GM18858 (cell line): Measurements from ENCODE around the gene PRCD.

Source experiments
- ATAC-seq: cut with Tn5 transposase; IDR thresholded peaks from one replicate; pipeline ENCODE4 v1.9.1; 2021; ENCODE audit not compliant: unreplicated experiment

The PRCD gene

DNA sequence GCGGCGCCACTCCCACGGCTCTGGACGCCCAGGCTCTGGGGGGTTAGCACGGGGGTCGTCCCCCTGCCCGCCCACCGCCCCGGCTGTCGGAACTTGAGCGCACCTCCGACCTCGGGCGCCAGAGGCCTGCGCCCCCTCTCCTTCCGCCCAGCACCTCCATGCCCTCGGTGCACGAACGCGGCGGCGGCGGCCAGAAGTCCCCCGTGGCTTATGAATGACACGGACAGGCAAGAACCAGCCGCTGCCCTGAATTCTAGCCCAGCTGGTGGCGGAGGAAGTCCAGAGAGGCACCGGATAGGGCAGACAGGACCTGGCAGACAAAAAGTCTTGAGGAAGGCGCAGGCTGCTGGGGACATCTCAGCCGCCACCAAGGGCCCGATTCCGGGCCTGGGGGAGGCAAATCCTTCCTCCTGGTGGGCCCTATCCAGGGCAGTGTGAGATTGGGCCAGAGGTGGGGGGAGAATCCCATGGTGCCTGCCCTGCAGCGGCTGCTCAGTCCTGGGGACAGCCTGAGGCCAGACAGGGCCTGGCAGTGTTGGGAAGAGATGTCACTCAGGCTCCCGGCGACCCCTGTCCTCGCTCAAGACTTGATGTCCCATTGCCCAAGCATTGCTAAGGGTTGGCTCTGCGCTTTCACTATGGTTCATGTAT, 1.4 kb upstream of the PRCD start:
- no peak for ATAC-seq

DNA sequence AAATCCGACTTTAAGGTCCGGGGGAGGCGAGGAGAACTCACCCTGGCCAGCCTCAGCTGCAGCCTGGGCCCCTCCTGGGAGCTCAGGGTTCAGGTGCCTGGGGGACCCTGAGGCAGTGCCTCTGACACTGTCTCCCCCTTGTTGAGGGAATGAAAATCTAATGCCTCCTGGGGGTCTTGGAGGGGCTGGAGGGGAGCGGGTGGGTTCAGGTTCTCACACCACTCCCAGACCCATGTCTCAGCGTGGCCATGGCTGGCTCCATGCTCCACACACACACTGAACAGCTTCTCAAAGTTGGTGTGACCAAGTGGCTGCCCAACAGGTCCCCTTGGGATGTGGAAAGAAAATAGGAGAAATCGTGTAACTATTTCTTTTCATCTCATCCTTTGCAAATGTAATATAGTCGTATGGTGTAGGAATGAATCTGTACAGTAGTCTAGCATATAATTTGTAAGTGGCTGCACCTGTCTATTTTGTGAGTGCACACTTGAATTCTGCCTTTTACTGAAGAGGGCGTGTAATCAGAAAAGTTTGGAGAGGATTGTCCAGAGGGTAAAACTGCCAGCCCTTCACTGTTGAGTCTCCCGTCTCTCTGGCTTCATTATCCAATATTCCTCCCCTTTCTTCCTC, 788 bp upstream of the PRCD start:
- no peak for ATAC-seq

DNA sequence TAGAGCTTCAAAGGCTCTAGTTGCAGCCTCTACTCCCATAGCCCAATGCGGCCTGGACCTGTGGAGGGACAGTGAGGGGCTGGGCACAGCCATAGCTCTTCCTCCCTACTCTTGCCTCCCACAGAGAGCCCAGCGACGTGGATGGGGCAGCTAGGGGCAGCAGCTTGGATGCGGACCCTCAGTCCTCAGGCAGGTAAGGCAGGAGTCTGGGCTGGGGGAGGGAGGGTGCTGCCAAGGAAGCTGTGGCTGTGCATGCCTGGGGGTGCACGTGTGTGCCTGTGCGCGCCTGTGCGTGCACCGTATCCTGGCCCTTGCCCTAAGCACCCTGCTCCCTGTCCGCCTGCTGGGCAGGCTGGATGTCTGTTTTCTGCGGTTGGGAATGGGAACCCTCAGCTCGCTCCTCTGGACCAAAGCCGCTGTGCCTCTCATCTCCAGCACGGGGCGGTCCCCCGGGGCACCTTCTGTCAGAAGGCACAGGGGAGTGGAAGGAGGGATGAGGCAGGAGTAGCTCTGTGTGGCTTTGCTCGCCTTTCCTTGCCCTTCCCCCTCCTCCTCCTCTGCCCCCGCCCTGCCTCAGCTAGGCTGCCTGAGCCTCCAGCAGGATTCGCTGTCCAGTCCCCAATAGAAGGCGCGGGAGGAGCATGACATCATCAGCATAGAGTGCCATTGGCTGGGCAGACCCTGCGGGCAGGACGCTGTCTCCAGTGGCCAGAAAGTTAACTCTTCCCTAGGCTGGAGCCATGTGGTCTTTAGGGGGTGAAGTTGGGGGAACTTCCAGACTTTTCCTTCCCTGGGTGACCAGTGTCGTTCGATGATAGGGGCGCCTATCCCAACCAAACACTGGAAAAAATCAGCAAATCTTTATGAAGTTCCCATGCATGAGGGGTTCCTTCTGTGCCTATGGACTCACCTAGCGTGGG, 797 bp downstream of the PRCD start:
- ATAC-seq: no peak

DNA sequence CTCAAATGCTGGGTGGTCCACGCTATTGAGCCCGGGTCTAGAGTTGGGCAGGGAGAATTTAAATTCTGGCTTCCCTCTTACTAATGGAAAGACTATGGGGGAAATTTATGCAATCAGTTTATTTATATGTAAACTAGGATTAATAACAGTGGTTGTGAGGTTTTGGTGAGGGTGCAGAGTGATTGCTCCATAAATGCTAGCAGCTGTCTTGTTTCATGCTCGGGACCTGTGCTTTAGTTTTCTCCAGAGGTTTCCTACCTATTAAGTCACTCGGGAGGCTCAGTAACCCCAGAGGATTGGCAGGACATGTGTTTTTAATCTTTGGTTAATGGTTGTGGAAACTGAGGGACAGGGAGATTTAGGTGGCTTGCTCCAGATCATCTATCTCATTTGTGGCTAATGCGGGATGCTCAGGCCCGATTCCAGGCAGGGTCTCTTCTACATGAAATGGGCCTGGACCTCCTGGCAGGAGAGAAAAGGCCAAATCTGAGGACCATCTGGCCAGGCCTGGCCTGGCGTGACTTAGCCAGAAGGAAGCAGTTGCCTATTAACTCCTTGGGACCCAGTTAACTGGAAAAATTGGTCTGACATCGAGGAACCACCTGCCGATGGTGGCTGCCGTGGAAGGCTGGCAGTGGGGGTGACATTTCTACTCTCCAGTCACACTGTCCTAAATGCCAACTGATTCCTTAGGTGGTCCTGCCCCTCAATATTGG, 2.1 kb downstream of the PRCD start:
- ATAC-seq: no peak

DNA sequence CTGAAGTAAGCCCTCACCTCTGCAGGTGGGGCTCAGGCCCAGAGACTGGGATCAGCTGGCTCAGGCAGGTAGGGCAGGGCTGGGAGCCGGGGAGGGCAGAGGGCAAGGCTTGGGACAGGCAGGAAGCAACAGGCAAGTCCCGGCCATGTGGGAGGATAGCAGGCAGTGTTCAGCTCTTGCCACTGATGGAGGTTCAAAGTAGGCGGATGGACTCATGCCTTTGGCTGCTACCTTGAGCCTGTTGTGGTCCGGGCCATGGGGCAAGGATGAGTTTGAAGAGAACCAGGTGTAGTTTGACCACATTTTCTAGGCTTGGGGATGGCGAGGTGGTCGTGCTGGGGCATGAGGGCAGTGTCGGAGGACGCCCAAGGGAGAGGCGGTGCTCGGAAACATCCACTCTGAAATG, 2.7 kb downstream of the PRCD start:
- no peak for ATAC-seq

DNA sequence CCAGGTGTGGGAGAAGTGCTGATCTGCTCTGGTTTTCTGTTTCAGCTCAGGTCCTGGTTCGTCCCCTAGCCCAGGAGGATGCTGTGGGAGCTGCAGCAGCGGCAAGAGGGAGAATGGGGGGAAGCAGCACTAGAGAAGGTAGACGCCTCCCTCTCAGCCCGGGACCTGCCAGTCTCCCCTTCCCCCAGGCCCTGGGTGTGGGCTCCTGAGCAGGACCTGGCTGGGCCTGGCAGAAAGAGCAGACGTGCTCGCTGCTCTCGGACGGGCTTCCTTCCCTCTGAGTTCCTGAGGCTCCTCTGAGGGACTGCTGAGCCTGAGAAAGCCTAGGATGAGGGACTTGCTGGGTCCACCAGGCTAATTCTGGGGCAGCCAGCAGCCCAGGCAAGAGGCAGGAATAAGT, 3.1 kb downstream of the PRCD start:
- ATAC-seq: no peak

DNA sequence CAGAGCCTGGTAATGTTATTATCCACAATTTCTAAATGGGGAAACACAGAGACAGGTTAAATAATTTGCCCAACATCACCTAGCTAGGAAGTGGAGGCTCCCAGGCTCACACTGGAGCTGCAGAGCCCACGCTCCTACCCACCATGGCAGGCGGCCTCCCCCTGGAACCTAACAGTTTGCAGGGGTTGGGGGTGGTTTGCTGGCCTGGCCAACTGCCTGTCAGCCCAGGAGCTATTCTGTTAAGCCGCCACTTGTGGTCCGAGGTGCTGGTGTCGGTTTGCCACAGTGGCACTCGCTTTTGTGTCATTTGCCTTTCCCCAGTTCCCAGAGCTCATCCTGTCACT, 3.6 kb downstream of the PRCD start:
- no peak for ATAC-seq

DNA sequence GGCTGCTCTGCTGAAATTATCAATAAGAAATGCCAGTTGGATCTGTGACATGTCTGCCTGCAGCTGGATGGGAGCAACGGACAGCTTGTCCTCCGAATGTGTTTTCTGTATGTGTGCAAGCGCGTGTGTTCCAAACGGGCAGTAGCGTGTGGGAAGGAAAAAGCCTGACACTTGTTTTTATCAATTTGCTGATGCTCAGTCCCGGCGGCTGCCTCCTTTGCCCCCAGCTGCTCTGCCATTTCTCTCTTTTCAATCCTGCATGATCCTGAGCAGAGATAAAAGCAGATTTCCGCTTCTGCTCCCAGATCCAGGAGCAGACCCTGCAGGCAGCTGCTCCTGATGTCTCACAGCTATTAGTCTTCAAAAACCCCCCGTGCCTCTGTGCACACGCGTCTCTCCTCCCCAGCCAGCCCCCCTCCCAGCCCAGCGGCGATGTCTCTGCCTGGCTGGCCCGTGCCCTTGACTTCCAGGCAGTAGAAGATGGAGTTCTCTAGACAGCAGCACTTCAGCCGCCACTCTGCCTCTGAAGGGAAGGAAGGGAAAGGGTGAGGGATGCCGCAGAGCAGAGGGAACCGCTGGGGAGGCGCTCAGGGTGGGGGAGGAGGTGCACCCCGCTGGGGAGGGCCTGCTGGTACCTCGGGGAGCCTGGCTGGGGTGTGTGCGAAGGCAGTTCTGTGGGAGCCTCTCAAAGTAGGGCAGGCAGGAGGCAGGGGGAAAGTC, 4.1 kb downstream of the PRCD start:
- ATAC-seq: no peak

DNA sequence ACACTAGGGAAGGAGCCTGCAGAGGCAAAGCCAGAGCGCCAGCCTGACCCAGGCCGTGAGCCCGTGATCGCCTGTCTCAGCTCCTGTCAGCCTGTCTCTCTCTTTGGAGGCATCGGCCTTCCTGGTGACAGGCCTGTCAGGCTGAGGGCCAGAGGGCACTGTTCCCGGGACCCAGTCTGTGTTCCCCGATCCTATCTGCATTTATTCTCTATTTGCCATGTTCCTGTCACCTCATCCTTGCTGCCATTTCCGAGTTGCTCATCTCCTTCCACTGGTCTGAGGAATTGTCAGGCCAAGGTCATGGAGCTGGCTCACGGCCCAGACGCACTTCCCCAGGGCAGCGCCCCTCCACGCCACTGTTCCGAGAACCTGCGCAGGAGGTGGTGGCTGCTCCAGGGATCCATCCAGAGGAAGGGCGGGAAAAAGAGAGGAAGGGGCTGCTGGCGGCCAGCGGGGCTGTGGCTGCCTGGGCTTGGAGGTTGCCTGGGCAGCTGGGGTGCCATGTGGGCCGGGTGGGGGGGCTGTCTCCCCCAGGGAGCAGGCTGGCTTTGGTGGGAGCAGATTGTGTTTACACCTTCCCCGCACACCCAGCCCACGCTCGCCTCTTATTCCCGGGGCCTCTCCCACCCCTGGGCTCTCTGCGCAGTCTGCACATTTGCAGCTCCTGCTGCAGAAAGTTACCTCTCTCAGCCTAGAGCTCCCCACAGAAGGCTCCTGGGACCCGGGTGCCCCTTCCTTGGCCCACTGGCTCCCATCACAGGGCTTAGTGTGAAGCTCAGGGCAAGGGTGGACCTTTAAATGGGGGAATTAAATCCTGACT, 4.9 kb downstream of the PRCD start:
- no peak for ATAC-seq

DNA sequence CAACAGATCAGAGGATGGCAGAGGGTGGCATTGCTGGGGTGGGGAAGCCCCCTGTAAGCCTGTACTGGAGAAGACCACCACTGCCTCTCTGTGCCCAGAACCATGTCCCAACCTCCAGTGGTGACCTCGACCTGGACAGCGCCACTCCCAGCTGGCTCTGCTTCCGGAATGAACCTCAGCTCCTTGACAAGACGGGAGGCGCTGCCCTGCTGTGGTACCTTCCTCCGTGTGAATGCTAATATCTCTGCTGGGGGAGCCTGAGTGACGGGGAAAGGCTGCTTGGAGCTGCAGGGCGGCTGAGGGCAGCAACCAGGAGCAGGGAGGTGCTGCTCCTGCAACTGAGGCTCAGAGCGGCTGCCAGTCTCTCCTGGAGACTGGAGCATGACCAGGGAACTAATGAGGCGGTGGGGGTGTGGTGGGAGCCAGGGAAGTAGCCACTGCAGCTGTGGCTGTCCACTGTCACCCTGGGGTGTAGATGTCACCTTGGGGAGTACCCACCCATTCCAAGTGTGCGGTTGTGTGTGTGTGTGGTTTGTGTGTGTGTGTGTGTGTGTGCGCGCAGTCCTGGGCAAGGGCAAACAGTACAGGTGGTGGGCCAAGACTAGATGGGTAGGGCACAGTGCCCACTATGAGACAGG, 6.2 kb downstream of the PRCD start:
- no peak for ATAC-seq

DNA sequence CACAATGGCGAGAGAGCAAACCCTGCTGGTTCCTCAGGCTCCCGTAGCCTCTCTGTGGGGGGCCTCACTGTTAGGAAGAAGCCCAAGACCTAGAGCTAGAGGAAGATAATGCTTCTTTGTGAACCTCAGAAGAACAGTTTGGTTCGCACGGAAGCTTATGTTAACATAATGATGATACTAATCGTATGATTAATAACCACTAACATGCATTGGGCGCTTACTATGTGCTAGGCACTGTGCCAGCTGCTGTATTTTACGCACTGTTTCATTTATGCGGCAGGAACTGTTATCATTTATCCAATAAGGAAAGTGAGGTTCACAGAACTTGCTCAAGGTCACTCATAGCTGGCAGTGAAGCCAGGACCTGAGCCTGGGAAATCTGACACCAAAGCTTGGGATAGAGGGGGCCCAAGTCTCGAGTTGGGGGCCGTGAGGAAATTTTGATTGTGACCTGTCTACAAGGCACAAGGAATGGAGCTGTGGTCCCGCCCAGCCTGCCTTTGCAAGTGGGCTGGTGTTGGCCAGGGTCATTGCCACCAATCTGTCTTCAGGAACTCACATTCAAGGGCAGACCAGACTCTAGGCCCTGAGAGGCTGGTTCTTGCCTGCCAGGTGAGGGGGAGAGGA, 6.8 kb downstream of the PRCD start:
- no peak for ATAC-seq

DNA sequence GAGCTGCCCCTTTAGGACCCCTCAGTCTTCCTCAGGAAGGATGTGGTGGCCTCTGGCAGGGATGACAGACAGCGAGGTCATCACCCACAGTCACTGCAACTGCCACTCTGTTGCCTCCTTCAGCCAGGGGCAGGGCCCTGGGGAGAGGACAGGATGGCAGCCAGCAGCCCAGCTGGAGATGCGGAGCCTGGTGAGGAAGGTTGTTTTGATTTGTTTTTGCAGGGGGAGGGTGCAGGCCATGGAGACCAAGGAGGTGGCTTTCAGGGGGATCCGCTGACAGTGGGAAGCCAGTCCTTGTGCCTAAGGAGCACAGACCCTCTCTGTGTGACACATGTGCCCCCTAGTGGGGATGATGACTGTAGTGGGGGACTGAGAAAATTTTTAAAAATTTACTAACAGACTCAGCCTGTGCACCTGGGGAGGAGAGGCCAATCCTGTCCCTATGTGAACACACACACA, 7.4 kb downstream of the PRCD start:
- no peak for ATAC-seq

DNA sequence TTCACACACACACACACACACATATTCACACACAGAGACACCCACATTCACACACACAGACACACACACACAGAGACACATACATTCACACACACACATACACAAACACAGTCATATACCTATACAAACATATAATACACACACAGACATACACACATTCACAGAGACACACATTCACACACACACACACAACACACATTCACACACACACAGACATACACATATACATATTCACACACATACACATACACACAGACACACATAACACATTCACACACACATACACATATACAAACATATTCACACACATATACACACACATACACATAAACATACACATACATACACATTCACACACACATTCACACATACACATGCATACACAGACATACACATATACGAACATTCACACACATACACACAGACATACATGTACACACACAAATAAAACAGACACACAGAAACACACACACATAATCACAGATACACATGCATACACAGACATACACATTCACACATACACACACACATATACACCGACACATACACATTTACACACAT, 7.9 kb downstream of the PRCD start:
- ATAC-seq: no peak

DNA sequence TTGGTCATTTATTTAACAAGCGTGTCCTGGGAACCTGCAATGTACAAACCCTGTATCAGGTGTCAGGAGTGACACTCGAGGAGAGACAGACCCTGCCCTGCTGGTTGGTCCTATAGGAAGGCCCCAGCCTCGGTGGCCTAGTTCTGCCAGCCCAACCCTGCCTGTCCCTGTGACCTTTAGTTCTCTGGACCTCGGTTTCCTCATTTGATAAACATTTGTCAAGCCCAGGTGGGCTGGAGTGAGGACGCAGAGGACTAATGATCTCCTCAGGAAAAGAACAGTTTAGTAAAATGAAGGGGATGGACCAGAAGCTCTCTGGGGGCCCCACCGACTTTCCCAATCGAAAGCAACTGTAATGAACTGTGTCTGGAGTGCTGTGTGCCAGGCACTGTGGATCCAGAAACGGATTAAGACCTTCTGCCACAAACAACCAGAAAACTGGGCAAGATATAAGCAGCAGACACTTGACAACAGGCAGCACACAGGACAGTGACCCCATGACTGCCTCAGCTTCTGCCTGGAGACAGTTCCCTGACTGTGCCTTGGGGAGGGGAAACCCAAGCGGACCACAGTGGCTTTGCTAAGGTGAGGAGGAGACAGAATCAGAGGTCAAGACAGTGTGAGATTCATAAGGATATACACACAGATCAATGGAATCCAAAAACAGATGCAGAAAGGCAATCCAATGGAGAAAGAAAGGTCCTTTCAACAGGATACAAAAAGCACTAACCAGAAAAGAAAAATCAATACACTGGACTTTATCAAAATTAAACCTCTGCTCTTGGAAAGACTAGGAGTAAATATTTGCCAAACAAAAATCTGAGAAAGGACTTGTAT, 8.8 kb downstream of the PRCD start:
- ATAC-seq: no peak

DNA sequence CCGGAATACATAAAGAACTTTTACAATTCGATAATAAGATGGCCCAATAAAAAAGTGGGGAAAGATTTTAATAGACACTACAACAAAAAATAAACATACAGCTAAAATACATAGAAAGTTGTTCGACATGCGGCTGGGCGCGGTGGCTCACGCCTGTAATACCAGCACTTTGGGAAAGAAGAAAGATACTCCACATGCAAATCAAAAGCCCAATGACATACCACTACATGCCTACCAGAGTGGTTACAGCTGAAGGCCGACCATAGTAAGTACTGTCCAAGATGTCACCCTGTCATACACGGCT, 9.3 kb downstream of the PRCD start:
- ATAC-seq: no peak

DNA sequence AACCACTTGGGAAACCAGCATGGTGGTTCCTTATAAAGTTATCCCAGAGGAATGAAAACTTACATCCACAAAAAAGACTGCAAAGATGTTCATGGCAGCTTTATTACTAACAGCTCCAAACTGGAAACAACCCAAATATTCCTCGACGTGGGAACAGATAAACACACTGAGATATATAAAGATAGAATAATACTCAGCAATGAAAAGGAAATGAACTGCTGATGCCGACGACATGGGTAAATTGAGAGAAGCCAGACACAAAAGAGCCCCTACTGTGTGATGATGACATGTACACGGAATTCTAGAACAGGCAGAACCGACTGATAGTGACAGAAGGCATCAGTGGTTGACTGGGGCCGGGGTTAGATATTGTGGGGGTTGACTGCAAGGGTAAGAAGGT, 9.7 kb downstream of the PRCD start:
- no peak for ATAC-seq

DNA sequence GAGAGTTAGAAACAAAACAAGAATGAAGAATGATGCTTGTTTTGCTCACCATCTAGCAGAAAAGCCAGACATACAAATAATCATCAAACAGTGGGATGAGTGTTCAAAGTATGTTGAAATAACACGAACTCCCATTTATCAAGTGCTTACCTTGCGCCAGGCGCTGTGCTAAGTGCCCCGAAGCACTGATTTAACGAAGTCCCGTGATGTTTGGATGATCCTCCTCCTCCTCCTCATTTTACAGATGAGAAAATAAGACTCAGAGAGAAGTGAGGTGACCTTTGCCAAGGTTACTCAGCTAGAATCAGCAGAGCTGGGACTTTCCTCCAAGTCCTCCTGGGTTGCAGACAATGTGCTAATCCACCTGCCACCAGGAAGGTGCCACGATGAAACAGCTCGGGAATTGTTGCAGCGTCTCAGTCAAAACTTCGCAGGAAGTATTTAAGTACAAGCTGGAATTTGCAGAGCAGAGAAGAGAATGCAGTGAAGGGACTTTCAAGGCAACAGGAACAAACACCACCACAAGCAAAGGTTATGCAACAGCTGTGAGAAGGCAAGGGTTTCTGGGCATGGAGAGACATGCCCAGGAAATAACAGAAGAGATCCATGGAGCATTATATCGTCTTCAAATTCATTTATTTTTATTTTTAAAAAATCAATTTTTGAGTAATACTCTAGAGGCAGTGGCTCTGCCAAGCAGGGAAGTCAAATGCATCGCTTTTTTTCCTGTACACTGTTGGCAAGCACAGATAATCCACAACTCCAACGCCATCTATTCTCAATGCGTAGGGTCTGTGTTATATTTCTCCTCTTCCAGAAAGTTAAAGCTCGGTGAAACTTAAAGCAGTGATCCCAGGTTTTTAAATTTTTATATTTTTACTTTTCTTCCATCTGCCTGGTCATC, 11.1 kb downstream of the PRCD start:
- no peak for ATAC-seq
